HG02610 (cell line): ENCODE measurements around the gene AREG.

Experiments used
- ATAC-seq: cut with Tn5 transposase; IDR thresholded peaks from one replicate; pipeline ENCODE4 v1.9.1; 2021; ENCODE audit warnings: mild to moderate bottlenecking, moderate library complexity; ENCODE audit not compliant: unreplicated experiment

The AREG gene

DNA sequence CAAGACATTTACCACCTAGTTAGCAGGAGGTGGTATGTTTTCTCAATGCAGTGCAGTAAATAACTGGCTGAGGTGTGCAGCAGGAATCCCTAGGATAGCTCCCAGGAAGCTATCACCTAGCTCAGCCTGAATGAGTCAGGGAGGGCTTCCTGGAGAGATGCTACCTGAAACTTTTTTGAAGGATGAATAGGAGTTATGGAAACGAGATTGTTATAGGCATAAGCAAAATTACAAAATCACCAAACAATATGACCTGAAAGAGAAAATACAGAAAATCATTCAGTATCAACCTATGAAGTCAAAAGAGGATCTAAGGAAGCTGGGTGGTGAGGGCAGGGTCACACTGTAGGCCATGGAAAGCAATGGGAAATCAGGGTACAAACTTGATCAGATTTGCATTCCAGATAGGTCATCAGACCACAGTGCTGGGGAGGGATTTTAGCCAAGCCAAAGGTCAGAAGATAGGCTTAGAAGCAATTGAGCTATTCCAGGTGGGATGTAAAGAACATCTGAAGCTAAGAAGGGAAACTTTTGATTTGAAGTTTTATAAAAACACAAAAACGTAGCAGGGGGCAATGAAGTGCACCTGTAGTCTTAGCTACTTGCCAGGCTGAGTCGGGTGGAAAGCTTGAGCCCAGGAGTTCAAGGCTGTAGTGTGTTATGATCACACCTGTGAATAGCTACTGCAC is 11.3 kb downstream of the AREG start:
- no peak for ATAC-seq

GRCh38 chr4:74456849-74457395 is 12.0 kb downstream of the AREG start:
- ATAC-seq = no peak

- ATAC-seq = no peak
Measured at GRCh38 chr4:74460833-74461232, 15.9 kb downstream of the AREG start.

DNA sequence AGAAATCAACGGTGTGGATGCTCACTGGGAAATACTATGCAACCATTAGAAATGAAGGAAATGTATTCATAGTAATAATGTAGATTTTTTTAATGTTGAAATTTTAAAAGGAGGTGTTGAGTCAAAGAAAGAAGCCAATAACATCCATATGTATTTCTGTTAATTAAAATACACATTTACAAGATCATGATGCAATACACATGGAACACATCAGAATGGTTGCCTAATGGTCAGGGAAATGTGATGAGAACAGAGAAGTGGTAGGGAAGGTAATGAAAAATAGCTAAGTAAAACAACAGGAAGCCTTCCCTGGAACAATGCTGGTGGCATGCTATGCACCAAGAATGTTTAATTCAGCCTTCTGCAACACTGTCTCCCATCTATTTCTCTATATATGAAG is 18.2 kb downstream of the AREG start:
- no peak for ATAC-seq

- no peak for ATAC-seq
Measured at GRCh38 chr4:74464291-74464690, 19.4 kb downstream of the AREG start.

DNA sequence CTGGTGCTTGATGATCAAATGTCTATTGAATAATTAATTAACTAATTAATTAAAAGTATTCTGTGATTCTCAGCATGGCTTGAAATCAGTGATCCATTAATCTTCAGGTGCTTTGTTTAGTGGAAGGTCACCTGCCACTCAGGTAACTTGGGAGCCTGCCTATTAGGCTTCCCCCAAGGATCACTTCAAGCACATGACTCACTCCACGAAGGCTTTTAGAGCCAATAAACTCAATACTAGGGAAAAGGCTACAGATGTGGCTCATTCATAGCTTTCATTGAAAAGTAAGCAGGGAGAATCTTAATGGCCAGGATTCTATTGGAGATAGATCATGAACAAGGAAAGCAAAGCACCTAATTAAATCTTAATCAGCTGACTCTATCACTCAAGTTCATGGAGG is 21.3 kb downstream of the AREG start:
- ATAC-seq = no peak

DNA sequence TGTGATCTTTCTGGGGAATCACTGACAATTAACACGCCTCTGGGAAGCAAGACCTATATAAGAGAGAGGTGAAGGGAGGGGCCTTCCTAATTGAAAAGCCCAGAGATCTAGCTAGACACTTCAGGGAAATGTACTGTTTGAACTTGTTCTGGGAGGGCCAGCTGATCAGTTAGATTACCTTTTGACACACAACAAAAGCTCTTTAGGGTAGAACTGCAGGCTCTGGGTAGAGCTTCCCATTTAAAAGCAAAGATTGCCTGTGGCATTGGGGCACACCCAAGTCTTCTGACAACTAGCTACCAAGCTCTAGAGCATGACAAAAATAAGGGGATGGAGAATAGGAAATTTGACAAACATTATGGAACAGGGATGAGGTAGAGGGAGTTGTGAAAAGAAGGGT is 26.3 kb downstream of the AREG start:
- ATAC-seq = no peak

DNA sequence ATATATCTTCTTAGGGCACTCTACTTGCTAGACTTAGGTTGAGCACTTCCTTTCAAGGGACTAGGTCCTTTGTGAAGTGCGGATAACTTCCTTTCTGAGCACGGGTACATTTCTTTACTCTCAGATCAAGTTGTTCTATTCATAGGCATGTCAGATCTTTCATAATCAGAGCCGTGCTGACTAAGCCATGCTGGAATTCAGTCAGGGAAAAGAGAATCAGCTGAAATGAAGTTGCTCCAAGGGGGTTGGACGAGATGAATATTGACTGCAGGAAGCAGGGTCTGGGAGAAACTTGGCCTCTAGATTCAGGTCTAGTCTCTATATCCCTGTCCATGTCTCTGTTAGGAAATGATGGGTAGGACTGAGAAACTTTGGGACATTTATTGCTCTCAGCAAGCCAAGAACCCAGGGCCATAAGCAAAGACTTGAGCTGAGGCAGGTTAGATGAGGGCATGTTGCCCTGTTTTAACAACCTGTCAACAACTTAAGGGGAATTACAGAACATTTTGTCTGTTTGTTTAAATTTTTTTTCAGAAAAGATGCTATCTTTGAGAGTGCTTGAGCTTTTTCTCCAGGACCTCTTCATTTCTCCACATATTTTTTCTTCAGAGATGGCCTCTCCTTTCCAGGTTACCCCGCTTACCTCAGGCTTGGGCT is 28.3 kb downstream of the AREG start:
- no peak for ATAC-seq

GRCh38 chr4:74474345-74475090 is 29.6 kb downstream of the AREG start:
- no peak for ATAC-seq

- no peak for ATAC-seq
Measured at GRCh38 chr4:74475091-74475800, 30.3 kb downstream of the AREG start.

GRCh38 chr4:74475946-74476345 is 31.0 kb downstream of the AREG start:
- ATAC-seq = no peak

DNA sequence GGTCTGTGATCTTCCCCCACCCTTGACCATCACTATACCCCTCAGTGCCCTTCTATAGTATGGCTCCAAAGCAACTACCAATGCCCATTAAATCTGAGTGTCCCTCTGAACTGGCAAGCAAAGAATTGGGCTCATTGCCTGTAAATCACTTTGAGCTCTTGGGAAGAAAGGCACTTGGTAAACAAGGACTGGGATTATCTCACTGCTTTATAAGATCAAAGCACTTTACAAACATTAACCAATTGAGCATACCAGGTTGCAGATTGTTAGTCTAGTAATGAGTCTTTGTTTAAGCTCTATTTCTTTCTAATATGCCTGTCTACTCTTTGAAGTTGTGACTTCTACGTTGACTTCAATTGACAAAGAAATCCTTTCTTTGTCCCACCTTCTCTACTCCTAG is 34.1 kb downstream of the AREG start:
- no peak for ATAC-seq

DNA sequence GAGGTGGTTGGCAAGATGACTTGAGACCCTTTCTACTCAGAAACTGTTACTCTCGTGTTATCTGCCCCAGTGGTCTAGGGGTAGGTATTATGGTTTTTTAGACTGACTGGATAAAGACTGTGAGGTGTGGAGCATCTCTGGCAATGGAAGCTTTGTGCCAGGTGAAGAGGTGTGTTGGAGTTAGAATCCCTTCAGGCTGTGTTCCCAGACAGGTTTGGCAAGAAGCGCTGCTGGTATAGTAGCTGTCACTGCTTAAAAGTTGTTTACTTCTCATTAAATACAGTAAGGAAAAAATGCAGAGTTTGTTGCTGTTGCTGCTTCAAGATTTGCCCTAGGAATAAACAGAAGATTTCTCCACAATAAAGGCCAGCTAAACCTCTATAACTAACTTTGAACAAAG is 35.3 kb downstream of the AREG start:
- no peak for ATAC-seq

- no peak for ATAC-seq
Measured at GRCh38 chr4:74481891-74482609, 37.1 kb downstream of the AREG start.

DNA sequence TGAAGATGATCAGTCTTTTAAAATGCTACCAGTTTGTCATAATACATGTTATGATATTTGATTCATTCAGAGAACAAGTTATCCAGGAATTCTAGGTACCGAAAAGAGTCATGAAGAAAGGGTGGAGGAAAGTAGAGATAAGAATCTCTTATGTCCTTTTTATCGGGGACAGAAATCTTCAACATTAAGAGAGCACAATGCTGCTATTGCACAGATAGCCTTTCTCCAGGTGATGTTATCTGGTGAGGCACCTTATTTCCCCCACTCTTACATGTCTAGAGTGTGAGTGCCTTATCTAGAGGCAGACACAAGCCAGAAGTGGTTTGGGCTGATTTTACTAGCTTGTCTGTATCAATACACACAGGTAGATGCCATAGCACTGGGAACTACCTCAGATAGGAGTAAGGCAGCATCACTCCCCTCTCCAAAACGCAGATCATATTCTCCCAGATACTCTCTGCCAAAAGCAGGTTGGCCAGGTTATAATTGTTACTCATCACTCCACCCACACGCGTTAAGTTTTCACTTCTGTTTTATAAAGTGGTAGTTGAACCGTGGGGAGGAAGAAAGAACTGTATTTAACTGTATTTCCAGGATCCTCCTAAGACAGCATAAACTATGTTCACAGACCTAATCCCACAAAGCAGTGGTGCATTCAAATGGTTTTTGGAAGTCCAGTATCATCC is 38.4 kb downstream of the AREG start:
- no peak for ATAC-seq

- no peak for ATAC-seq
Measured at GRCh38 chr4:74486905-74487304, 42.0 kb downstream of the AREG start.

GRCh38 chr4:74487771-74488170 is 42.8 kb downstream of the AREG start:
- no peak for ATAC-seq

GRCh38 chr4:74490736-74491135 is 45.8 kb downstream of the AREG start:
- ATAC-seq = no peak

DNA sequence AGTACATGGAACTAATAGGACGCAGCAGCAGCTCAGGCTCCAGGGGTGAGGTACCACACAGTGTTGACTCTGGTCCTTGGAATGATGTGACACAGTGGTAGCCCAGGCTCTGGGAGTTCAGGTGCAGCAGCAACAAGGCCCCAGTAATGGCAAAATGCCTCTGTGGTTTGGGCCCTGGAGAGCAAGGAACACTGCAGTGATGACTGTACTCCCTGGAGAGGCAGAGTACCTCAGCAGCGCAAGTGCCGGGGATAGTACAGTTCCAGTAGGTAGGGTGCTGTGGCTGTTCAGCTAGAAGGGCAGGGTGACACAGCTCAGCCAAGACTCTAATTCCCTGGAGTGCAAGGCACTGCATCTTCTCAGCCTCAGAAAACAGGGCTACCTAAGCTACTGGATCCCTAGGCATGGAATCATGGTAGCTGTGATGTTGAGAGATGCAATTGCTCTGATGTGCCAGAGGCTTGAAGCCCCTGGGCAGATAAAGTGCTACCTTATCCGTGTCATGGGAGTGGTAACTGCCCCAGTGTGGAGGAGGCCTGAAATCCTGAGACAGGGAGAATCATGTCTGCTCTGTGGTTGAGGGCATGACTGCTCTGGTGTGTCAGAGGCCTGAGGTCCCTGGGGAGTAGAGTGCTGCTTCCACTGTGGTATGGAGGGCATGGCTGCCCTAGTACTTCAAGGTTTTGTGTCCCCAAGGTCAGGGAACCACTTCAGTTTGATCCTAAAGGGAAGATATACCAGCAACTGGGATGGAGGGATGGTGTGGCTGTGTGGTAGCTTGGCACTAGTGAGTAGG is 55.2 kb downstream of the AREG start:
- ATAC-seq = no peak
